Keratinocyte (primary cell): ENCODE results near the gene TRPT1. TPM values are rescaled to one million over a fixed set of nuclear protein-coding genes. Genes with fewer than 3 reads are reported as not detected.

ENCODE experiments used
- DNase-seq: peaks from one replicate; pipeline ENCODE4 v3.0.0-alpha.2; 2011; ENCODE audit warnings: low read depth, missing footprints, low spot score
- FAIRE-seq: peaks from 2 replicates; lab custom pipeline; 2011; peaks lifted over from hg19 to GRCh38; lab: Jason Lieb, UNC
- H2AFZ ChIP-seq: 2 replicates; pipeline ENCODE4 v1.6.0; 2012; ENCODE audit warnings: low read length, control low read depth, inconsistent platforms; ENCODE audit not compliant: control insufficient read depth
- H3K27ac ChIP-seq: 2 replicates; pipeline ENCODE4 v1.5.1; 2011; ENCODE audit warnings: low read length; ENCODE audit not compliant: control insufficient read depth, insufficient read depth
- H3K27me3 ChIP-seq: 3 replicates; pipeline ENCODE4 v1.6.0; 2011; ENCODE audit warnings: low read length; ENCODE audit not compliant: control insufficient read depth, insufficient read depth; ENCODE audit errors: extremely low read depth
- H3K36me3 ChIP-seq, 2 experiments: 2 replicates in 1 of 2; 3 replicates in 1 of 2; pipeline ENCODE4 v1.5.1; 2011; ENCODE audit warnings: low read length in 2 of 2, mild to moderate bottlenecking in 1 of 2; ENCODE audit not compliant: control insufficient read depth in 2 of 2, insufficient read depth in 2 of 2; ENCODE audit errors: extremely low read depth in 1 of 2
- H3K4me1 ChIP-seq: 3 replicates; pipeline ENCODE4 v1.5.1; 2011; ENCODE audit warnings: low read length; ENCODE audit not compliant: control insufficient read depth, insufficient read depth; ENCODE audit errors: extremely low read depth
- H3K4me2 ChIP-seq: 3 replicates; pipeline ENCODE4 v1.6.0; 2011; ENCODE audit warnings: low read depth, low read length; ENCODE audit not compliant: control insufficient read depth, insufficient read depth; ENCODE audit errors: extremely low read depth
- H3K4me3 ChIP-seq, 3 experiments: fragments of 200-600 bp in 1 of 3; sonication (generic) in 1 of 3; 2 replicates in 2 of 3; 3 replicates in 1 of 3; pipeline ENCODE4 v1.5.1; 2011 to 2016; ENCODE audit warnings: low read length in 3 of 3, mild to moderate bottlenecking in 3 of 3, control low read depth in 2 of 3, inconsistent platforms in 1 of 3, low read depth in 1 of 3, mixed read lengths in 1 of 3, mixed run types in 1 of 3, moderate library complexity in 1 of 3; ENCODE audit not compliant: control insufficient read depth in 2 of 3, insufficient read depth in 2 of 3; ENCODE audit errors: extremely low read depth in 1 of 3
- H3K79me2 ChIP-seq: 2 replicates; pipeline ENCODE4 v1.6.0; 2012; ENCODE audit warnings: low read length; ENCODE audit not compliant: control insufficient read depth, insufficient read depth
- H3K9ac ChIP-seq: 3 replicates; pipeline ENCODE4 v1.6.0; 2011; ENCODE audit warnings: low read length; ENCODE audit not compliant: control insufficient read depth, insufficient read depth; ENCODE audit errors: extremely low read depth
- H3K9me1 ChIP-seq: 3 replicates; pipeline ENCODE4 v1.6.0; 2011; ENCODE audit warnings: low read length; ENCODE audit not compliant: control insufficient read depth, insufficient read depth; ENCODE audit errors: extremely low read depth
- H3K9me3 ChIP-seq: 2 replicates; pipeline ENCODE4 v1.5.1; 2012; ENCODE audit warnings: low read depth, low read length; ENCODE audit not compliant: control insufficient read depth
- H4K20me1 ChIP-seq: 3 replicates; pipeline ENCODE4 v1.6.0; 2011; ENCODE audit warnings: low read length; ENCODE audit not compliant: control insufficient read depth, insufficient read depth; ENCODE audit errors: extremely low read depth
- EZH2 ChIP-seq: IDR thresholded peaks from one replicate; pipeline ENCODE4 v1.6.1; 2012; ENCODE audit warnings: inconsistent platforms, mild to moderate bottlenecking, low read length, moderate library complexity
- dilution Hi-C: fragments of 300-500 bp; cut with MboI; formaldehyde crosslinking; loops from one replicate; pipeline ENCODE4 v1.7.0; 2020; ENCODE audit warnings: low sequenced_read_pairs; ENCODE audit not compliant: extremely low pct_ligation_motif_present
- polyA plus RNA-seq, 5 experiments: library from polyadenylated mRNA; depleted of rRNA in 3 of 5; stranded (reverse) in 3 of 5; stranded (forward) in 1 of 5; unstranded in 1 of 5; fragments of >200 nt; gene quantifications; 1 replicate in 1 of 5; 2 replicates in 3 of 5; 3 replicates in 1 of 5; pipeline versions ENCODE4 v1.2.1 to v1.2.3, GENCODE V29; 2011 to 2012; ENCODE audit warnings: missing spikeins in 2 of 5, low read depth in 1 of 5, low replicate concordance in 1 of 5
- TF ChIP-seq, protein P1 (sequence below), 3 experiments: IDR thresholded peaks in 1 of 3; conservative IDR thresholded peaks in 1 of 3; optimal IDR thresholded peaks in 1 of 3; 2 replicates in 2 of 3; 3 replicates in 1 of 3; pipeline versions ENCODE3 to v1.5.1; 2011; ENCODE audit warnings: low read length in 3 of 3, mild to moderate bottlenecking in 3 of 3, moderate library complexity in 2 of 3, control low read depth in 1 of 3, inconsistent platforms in 1 of 3; ENCODE audit not compliant: insufficient read depth in 2 of 3; ENCODE audit errors: extremely low read depth in 1 of 3

Gene TRPT1
- polyA plus RNA-seq, 1 donor (not counting 4 experiments of a cell fraction or from before 2014, with no cell fraction given): 15.5 TPM

GRCh38 chr11:64210301-64211020 is 15.5 kb downstream of the TRPT1 start:
- Histone ChIP-seq H3K79me2 (no peaks in the 10 kb centered on the region), H4K20me1 (peaks cover 2% of the 10 kb centered on the region), H3K4me2 (no peak overlapping the region), H3K9ac (no peak overlapping the region), H3K36me3 (peaks cover 10 to 21% of the 10 kb centered on the region in 2 experiments), H3K4me1 (no peaks in the 10 kb centered on the region), H3K9me3 (no peaks in the 10 kb centered on the region), H2AFZ (no peak overlapping the region), H3K27ac (no peak overlapping the region), H3K27me3 (no peaks in the 10 kb centered on the region), H3K9me1 (no peaks in the 10 kb centered on the region), H3K4me3 (no peak overlapping the region)
- TF ChIP-seq, protein P1, sequence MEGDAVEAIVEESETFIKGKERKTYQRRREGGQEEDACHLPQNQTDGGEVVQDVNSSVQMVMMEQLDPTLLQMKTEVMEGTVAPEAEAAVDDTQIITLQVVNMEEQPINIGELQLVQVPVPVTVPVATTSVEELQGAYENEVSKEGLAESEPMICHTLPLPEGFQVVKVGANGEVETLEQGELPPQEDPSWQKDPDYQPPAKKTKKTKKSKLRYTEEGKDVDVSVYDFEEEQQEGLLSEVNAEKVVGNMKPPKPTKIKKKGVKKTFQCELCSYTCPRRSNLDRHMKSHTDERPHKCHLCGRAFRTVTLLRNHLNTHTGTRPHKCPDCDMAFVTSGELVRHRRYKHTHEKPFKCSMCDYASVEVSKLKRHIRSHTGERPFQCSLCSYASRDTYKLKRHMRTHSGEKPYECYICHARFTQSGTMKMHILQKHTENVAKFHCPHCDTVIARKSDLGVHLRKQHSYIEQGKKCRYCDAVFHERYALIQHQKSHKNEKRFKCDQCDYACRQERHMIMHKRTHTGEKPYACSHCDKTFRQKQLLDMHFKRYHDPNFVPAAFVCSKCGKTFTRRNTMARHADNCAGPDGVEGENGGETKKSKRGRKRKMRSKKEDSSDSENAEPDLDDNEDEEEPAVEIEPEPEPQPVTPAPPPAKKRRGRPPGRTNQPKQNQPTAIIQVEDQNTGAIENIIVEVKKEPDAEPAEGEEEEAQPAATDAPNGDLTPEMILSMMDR (optimal IDR thresholded peaks at IDR 0.05 in 1 of 3, IDR thresholded peaks at IDR 0.05 in 1 of 3, conservative IDR thresholded peaks at IDR 0.05 in 1 of 3; ENCODE audit: extremely low read depth in 1 of 3, insufficient read depth in 2 of 3, low read length in 3 of 3): no peak
- TF ChIP-seq EZH2: no peak
- dilution Hi-C loops: no loop called here
- FAIRE-seq: no peak
- DNase-seq: no peak

- Histone ChIP-seq H2AFZ (no peak overlapping the region), H4K20me1 (peaks cover 6% of the 10 kb centered on the region), H3K27me3 (no peaks in the 10 kb centered on the region), H3K9me3 (no peaks in the 10 kb centered on the region), H3K9me1 (no peaks in the 10 kb centered on the region), H3K4me2 (no peak overlapping the region), H3K27ac (no peak overlapping the region), H3K4me3 (no peak overlapping the region), H3K36me3 (peaks cover 13 to 22% of the 10 kb centered on the region in 2 experiments), H3K79me2 (no peaks in the 10 kb centered on the region), H3K9ac (no peak overlapping the region), H3K4me1 (no peaks in the 10 kb centered on the region)
- no peak for FAIRE-seq
- TF ChIP-seq EZH2: no peak
- TF ChIP-seq, protein P1 (optimal IDR thresholded peaks at IDR 0.05 in 1 of 3, IDR thresholded peaks at IDR 0.05 in 1 of 3, conservative IDR thresholded peaks at IDR 0.05 in 1 of 3; ENCODE audit: extremely low read depth in 1 of 3, insufficient read depth in 2 of 3, low read length in 3 of 3): no peak
- dilution Hi-C loops: no loop called here
- DNase-seq: no peak
Observed at GRCh38 chr11:64209563-64209843, 16.5 kb downstream of the TRPT1 start.
